Epithelial cell of proximal tubule (primary cell): Measurements from ENCODE around the gene EFCAB6. TPM values are rescaled to one million over a fixed set of nuclear protein-coding genes. Genes with fewer than 3 reads are reported as not detected.

Experiments used
- DNase-seq: peaks from one replicate; pipeline ENCODE4 v3.0.0-alpha.2; 2011; ENCODE audit warnings: low read depth
- H3K4me3 ChIP-seq: 2 replicates; pipeline ENCODE4 v1.5.1; 2011; ENCODE audit warnings: low read depth, mild to moderate bottlenecking, low read length
- total RNA-seq: library from RNA; depleted of rRNA; stranded (reverse); fragments of >200 nt; gene quantifications from 2 replicates; pipeline ENCODE4 v1.2.3, GENCODE V29; 2015
- TF ChIP-seq, protein P1 (sequence below): conservative IDR thresholded peaks from 2 replicates; pipeline ENCODE4 v1.5.1; 2012; ENCODE audit warnings: low read depth, mild to moderate bottlenecking, low read length

The EFCAB6 gene
- total RNA-seq, 1 donor from 2014 or later, result 0.23 TPM

- no peak overlapping the region for H3K4me3 ChIP-seq
- no peak for DNase-seq
- TF ChIP-seq, protein P1, sequence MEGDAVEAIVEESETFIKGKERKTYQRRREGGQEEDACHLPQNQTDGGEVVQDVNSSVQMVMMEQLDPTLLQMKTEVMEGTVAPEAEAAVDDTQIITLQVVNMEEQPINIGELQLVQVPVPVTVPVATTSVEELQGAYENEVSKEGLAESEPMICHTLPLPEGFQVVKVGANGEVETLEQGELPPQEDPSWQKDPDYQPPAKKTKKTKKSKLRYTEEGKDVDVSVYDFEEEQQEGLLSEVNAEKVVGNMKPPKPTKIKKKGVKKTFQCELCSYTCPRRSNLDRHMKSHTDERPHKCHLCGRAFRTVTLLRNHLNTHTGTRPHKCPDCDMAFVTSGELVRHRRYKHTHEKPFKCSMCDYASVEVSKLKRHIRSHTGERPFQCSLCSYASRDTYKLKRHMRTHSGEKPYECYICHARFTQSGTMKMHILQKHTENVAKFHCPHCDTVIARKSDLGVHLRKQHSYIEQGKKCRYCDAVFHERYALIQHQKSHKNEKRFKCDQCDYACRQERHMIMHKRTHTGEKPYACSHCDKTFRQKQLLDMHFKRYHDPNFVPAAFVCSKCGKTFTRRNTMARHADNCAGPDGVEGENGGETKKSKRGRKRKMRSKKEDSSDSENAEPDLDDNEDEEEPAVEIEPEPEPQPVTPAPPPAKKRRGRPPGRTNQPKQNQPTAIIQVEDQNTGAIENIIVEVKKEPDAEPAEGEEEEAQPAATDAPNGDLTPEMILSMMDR, result no peak
Observed at GRCh38 chr22:43540529-43540923, 271.6 kb downstream of the EFCAB6 start.

- DNase-seq, result no peak
- H3K4me3 ChIP-seq, result no peak overlapping the region
- TF ChIP-seq, protein P1, result no peak
Observed at GRCh38 chr22:43539572-43540528, 272.3 kb downstream of the EFCAB6 start.

- no peak for DNase-seq
- no peak overlapping the region for H3K4me3 ChIP-seq
- TF ChIP-seq, protein P1, result no peak
Observed at GRCh38 chr22:43537019-43537585, 275.0 kb downstream of the EFCAB6 start.

- no peak overlapping the region for H3K4me3 ChIP-seq
- TF ChIP-seq, protein P1, result no peak
- no peak for DNase-seq
Observed at GRCh38 chr22:43535741-43536140, 276.4 kb downstream of the EFCAB6 start.

- no peak overlapping the region for H3K4me3 ChIP-seq
- TF ChIP-seq, protein P1, result no peak
- no peak for DNase-seq
Observed at GRCh38 chr22:43535336-43535735, 276.8 kb downstream of the EFCAB6 start.

DNA sequence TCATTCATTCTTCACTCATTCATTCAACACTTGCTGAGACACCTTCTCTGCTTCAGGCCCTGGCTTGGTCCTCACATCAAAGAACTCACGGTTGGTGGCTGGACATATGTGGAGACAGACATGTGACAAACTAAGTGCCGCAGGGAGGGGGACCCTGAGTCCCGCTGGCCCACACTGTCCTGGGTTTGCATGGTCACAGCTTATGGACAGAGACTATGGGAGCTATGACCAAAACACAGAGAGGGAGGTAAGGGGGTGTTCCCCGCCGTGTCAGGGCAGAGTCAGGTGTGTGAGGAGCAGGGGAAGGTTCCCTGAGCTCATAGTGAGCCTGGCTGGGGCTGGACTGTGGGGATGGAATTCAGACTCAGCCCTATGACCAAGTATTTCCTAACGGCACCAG is 277.2 kb downstream of the EFCAB6 start:
- H3K4me3 ChIP-seq, result no peak overlapping the region
- no peak for DNase-seq
- TF ChIP-seq, protein P1, result no peak
